CD8-positive, alpha-beta memory T cell (primary cell): ENCODE results near the gene ANO9. TPM values are rescaled to one million over a fixed set of nuclear protein-coding genes. Genes with fewer than 3 reads are reported as not detected.
"Not testable (repeated sequence)": the region's sequence is repeated elsewhere in the genome, so short reads cannot be mapped to it uniquely, and the experiment has no call there.

Experiments used
- CTCF ChIA-PET: fragments of 350-600 bp; sonication (Branson Sonifier 250); formaldehyde crosslinking; loops from one replicate; lab custom pipeline; 2021; ENCODE audit warnings: antibody characterized with exemption; lab: Charles Lee
- POLR2A ChIA-PET: fragments of 350-600 bp; sonication (Branson Sonifier 250); formaldehyde crosslinking; loops from one replicate; lab custom pipeline; 2021; ENCODE audit warnings: antibody characterized with exemption; lab: Charles Lee
- DNase-seq, 5 donors: peaks; one replicate each; pipeline versions ENCODE4 v3.0.0 to v3.0.0-alpha.2; 2020 to 2022; ENCODE audit warnings: mixed read lengths in 1 of 5
- H3K27ac ChIP-seq: one replicate; pipeline ENCODE4 v1.7.0; 2013; ENCODE audit warnings: low read depth, mild to moderate bottlenecking, low read length, moderate library complexity
- H3K27me3 ChIP-seq: 2 replicates; pipeline ENCODE4 v1.7.0; 2013; ENCODE audit warnings: low read length, mild to moderate bottlenecking; ENCODE audit not compliant: insufficient read depth, poor library complexity, severe bottlenecking
- H3K36me3 ChIP-seq: 2 replicates; pipeline ENCODE4 v1.7.0; 2013; ENCODE audit warnings: mild to moderate bottlenecking, low read length, moderate library complexity; ENCODE audit not compliant: insufficient read depth
- H3K4me1 ChIP-seq: 2 replicates; pipeline ENCODE4 v1.7.0; 2013; ENCODE audit warnings: mild to moderate bottlenecking, low read length, moderate library complexity; ENCODE audit not compliant: insufficient read depth
- H3K4me3 ChIP-seq: 2 replicates; pipeline ENCODE4 v1.7.0; 2013; ENCODE audit warnings: mild to moderate bottlenecking, low read length
- H3K9me3 ChIP-seq: 2 replicates; pipeline ENCODE4 v1.7.0; 2013; ENCODE audit warnings: mild to moderate bottlenecking, low read length
- H3K27ac Mint-ChIP-seq, 8 donors: one replicate each; pipeline ENCODE4 v1.8.0; 2020 to 2021; ENCODE audit warnings: mixed read lengths in 8 of 8, mild to moderate bottlenecking in 6 of 8, inconsistent platforms in 3 of 8, moderate library complexity in 3 of 8
- H3K27me3 Mint-ChIP-seq, 2 donors: one replicate each; pipeline ENCODE4 v1.8.0; 2020 to 2021; ENCODE audit warnings: mixed read lengths in 2 of 2, mild to moderate bottlenecking in 1 of 2, moderate library complexity in 1 of 2
- H3K36me3 Mint-ChIP-seq, 3 donors: one replicate each; pipeline ENCODE4 v1.8.0; 2020 to 2021; ENCODE audit warnings: mixed read lengths in 3 of 3, inconsistent platforms in 1 of 3, mild to moderate bottlenecking in 1 of 3
- H3K4me1 Mint-ChIP-seq, 3 donors: one replicate each; pipeline ENCODE4 v1.8.0; 2020 to 2021; ENCODE audit warnings: mixed read lengths in 3 of 3, inconsistent platforms in 1 of 3, mild to moderate bottlenecking in 1 of 3
- H3K4me3 Mint-ChIP-seq, 7 donors: one replicate each; pipeline ENCODE4 v1.8.0; 2020 to 2021; ENCODE audit warnings: mixed read lengths in 7 of 7, mild to moderate bottlenecking in 6 of 7, moderate library complexity in 4 of 7, inconsistent platforms in 2 of 7
- H3K9me3 Mint-ChIP-seq, 5 donors: one replicate each; pipeline ENCODE4 v1.8.0; 2020 to 2022; ENCODE audit warnings: mixed read lengths in 5 of 5, mild to moderate bottlenecking in 3 of 5, moderate library complexity in 2 of 5, inconsistent platforms in 1 of 5
- polyA plus RNA-seq: library from polyadenylated mRNA; unstranded; fragments of 300-500 nt; fragmentation: Illumina TruSeq; gene quantifications from one replicate; pipeline ENCODE4 v1.2.3, GENCODE V29; 2021
- total RNA-seq, 2 experiments: library from RNA; stranded (reverse); gene quantifications; one replicate each; pipeline ENCODE4 v1.2.3, GENCODE V29; 2021

ANO9 gene
- total and polyA plus RNA-seq, 3 experiments from 2014 or later = 12.2 to 26.4 (median 25.3) TPM

GRCh38 chr11:434999-435740 lies 6.6 kb downstream of the ANO9 start:
- H3K27ac ChIP-seq, H3K36me3 Mint-ChIP-seq, H3K36me3 ChIP-seq, H3K4me3 Mint-ChIP-seq, H3K9me3 Mint-ChIP-seq, POLR2A ChIA-PET, CTCF ChIA-PET, H3K27me3 Mint-ChIP-seq, H3K27ac Mint-ChIP-seq, H3K27me3 ChIP-seq, H3K9me3 ChIP-seq, DNase-seq, H3K4me3 ChIP-seq: not testable (repeated sequence)
- H3K4me1 Mint-ChIP-seq = peaks cover 6 to 28% (median 18%) of the 10 kb centered on the region in 3 donors
- peaks cover 16% of the 10 kb centered on the region for H3K4me1 ChIP-seq

- no peak for DNase-seq
- POLR2A ChIA-PET = no interaction called here
- peaks cover 0 to 8% (median 1%) of the 10 kb centered on the region in 3 donors for H3K36me3 Mint-ChIP-seq
Measured at GRCh38 chr11:434496-434895, 7.3 kb downstream of the ANO9 start.

GRCh38 chr11:433641-434040 lies 8.2 kb downstream of the ANO9 start:
- Mint-ChIP-seq H3K4me1 (peaks cover 0 to 15% (median 8%) of the 10 kb centered on the region in 3 donors), H3K4me3 (no peak overlapping the region), H3K27me3 (no peaks in the 10 kb centered on the region), H3K27ac (no peak overlapping the region), H3K9me3 (no peaks in the 10 kb centered on the region), H3K36me3 (peaks cover 0 to 10% (median 1%) of the 10 kb centered on the region in 3 donors)
- POLR2A ChIA-PET = no interaction called here
- Histone ChIP-seq H3K36me3 (no peaks in the 10 kb centered on the region), H3K9me3 (no peaks in the 10 kb centered on the region), H3K27ac (no peak overlapping the region), H3K4me3 (no peak overlapping the region), H3K27me3 (no peaks in the 10 kb centered on the region), H3K4me1 (peaks cover 8% of the 10 kb centered on the region)
- no peak for DNase-seq
- CTCF ChIA-PET = no interaction called here

More at GRCh38 chr11:434496-434895, 7.3 kb downstream of the ANO9 start:
- H3K27ac ChIP-seq = no peak overlapping the region
- CTCF ChIA-PET = no interaction called here
- no peaks in the 10 kb centered on the region for H3K36me3 ChIP-seq
- H3K4me1 Mint-ChIP-seq = peaks cover 0 to 22% (median 13%) of the 10 kb centered on the region in 3 donors
- H3K4me3 ChIP-seq = no peak overlapping the region
- no peaks in the 10 kb centered on the region for H3K27me3 ChIP-seq
- H3K4me3 Mint-ChIP-seq = no peak overlapping the region
- H3K4me1 ChIP-seq = peaks cover 13% of the 10 kb centered on the region
- no peaks in the 10 kb centered on the region for H3K9me3 Mint-ChIP-seq
- H3K9me3 ChIP-seq = no peaks in the 10 kb centered on the region
- no peak overlapping the region for H3K27ac Mint-ChIP-seq
- no peaks in the 10 kb centered on the region for H3K27me3 Mint-ChIP-seq

GRCh38 chr11:433111-433510 lies 8.7 kb downstream of the ANO9 start:
- no peaks in the 10 kb centered on the region for H3K27me3 Mint-ChIP-seq
- no peaks in the 10 kb centered on the region for H3K27me3 ChIP-seq
- no peak overlapping the region for H3K4me3 Mint-ChIP-seq
- H3K9me3 Mint-ChIP-seq = no peaks in the 10 kb centered on the region
- DNase-seq = no peak
- H3K9me3 ChIP-seq = no peaks in the 10 kb centered on the region
- H3K4me3 ChIP-seq = no peak overlapping the region
- ChIA-PET POLR2A (no interaction called here), CTCF (no interaction called here)
- peaks cover 0 to 10% (median 1%) of the 10 kb centered on the region in 3 donors for H3K36me3 Mint-ChIP-seq
- peaks cover 0 to 9% (median 7%) of the 10 kb centered on the region in 3 donors for H3K4me1 Mint-ChIP-seq
- no peaks in the 10 kb centered on the region for H3K36me3 ChIP-seq
- H3K4me1 ChIP-seq = peaks cover 8% of the 10 kb centered on the region
- peak overlapping the region in 1 of 8 donors; percentile 50 for H3K27ac Mint-ChIP-seq
- H3K27ac ChIP-seq = no peak overlapping the region

- no peak overlapping the region for H3K4me3 Mint-ChIP-seq
- peak overlapping the region in 1 of 8 donors; percentile 17 for H3K27ac Mint-ChIP-seq
- H3K36me3 Mint-ChIP-seq = peaks cover 0 to 12% (median 2%) of the 10 kb centered on the region in 3 donors
- no peaks in the 10 kb centered on the region for H3K9me3 ChIP-seq
- ChIA-PET POLR2A (no interaction called here), CTCF (no interaction called here)
- H3K27ac ChIP-seq = no peak overlapping the region
- no peak overlapping the region for H3K4me3 ChIP-seq
- H3K27me3 ChIP-seq = no peaks in the 10 kb centered on the region
- H3K27me3 Mint-ChIP-seq = no peaks in the 10 kb centered on the region
- no peaks in the 10 kb centered on the region for H3K36me3 ChIP-seq
- peaks cover 0 to 7% (median 6%) of the 10 kb centered on the region in 3 donors for H3K4me1 Mint-ChIP-seq
- DNase-seq = no peak
- H3K4me1 ChIP-seq = peaks cover 5% of the 10 kb centered on the region
- no peaks in the 10 kb centered on the region for H3K9me3 Mint-ChIP-seq
Measured at GRCh38 chr11:432501-433100, 9.2 kb downstream of the ANO9 start.

- CTCF ChIA-PET = no interaction called here
- H3K4me1 Mint-ChIP-seq = peaks cover 0 to 2% (median 0%) of the 10 kb centered on the region in 3 donors
- peaks cover 0 to 15% (median 1%) of the 10 kb centered on the region in 3 donors for H3K36me3 Mint-ChIP-seq
- no peak for DNase-seq
- no peaks in the 10 kb centered on the region for H3K27me3 Mint-ChIP-seq
- no peak overlapping the region for H3K4me3 Mint-ChIP-seq
- POLR2A ChIA-PET = no interaction called here
- Histone ChIP-seq H3K27me3 (no peaks in the 10 kb centered on the region), H3K4me3 (no peak overlapping the region), H3K9me3 (no peaks in the 10 kb centered on the region), H3K27ac (no peak overlapping the region), H3K36me3 (no peaks in the 10 kb centered on the region), H3K4me1 (no peaks in the 10 kb centered on the region)
- H3K9me3 Mint-ChIP-seq = no peaks in the 10 kb centered on the region
- no peak overlapping the region for H3K27ac Mint-ChIP-seq
Measured at GRCh38 chr11:431921-432320, 9.9 kb downstream of the ANO9 start.

GRCh38 chr11:429931-430456 lies 11.8 kb downstream of the ANO9 start:
- no peak overlapping the region for H3K27ac Mint-ChIP-seq
- POLR2A ChIA-PET = no interaction called here
- Histone ChIP-seq H3K36me3 (no peaks in the 10 kb centered on the region), H3K4me1 (no peaks in the 10 kb centered on the region), H3K4me3 (no peak overlapping the region), H3K27me3 (no peaks in the 10 kb centered on the region), H3K27ac (no peak overlapping the region), H3K9me3 (no peaks in the 10 kb centered on the region)
- CTCF ChIA-PET = no interaction called here
- no peak for DNase-seq
- H3K36me3 Mint-ChIP-seq = peaks cover 0 to 22% (median 2%) of the 10 kb centered on the region in 3 donors
- no peak overlapping the region for H3K4me3 Mint-ChIP-seq
- no peaks in the 10 kb centered on the region for H3K9me3 Mint-ChIP-seq
- no peaks in the 10 kb centered on the region for H3K27me3 Mint-ChIP-seq
- no peaks in the 10 kb centered on the region for H3K4me1 Mint-ChIP-seq

- Mint-ChIP-seq H3K27ac (no peak overlapping the region), H3K36me3 (peaks cover 4 to 24% (median 6%) of the 10 kb centered on the region in 3 donors), H3K27me3 (no peaks in the 10 kb centered on the region), H3K9me3 (no peaks in the 10 kb centered on the region), H3K4me1 (no peaks in the 10 kb centered on the region), H3K4me3 (no peak overlapping the region)
- Histone ChIP-seq H3K4me1 (no peaks in the 10 kb centered on the region), H3K27ac (no peak overlapping the region), H3K36me3 (no peaks in the 10 kb centered on the region), H3K9me3 (no peaks in the 10 kb centered on the region), H3K27me3 (no peaks in the 10 kb centered on the region), H3K4me3 (no peak overlapping the region)
- ChIA-PET POLR2A (no interaction called here), CTCF (no interaction called here)
- peak in 1 of 5 donors; percentile 46 for DNase-seq
Measured at GRCh38 chr11:429391-429790, 12.4 kb downstream of the ANO9 start.
